Measurements from ENCODE around the gene PLEKHM3. TPM values are rescaled to one million over a fixed set of nuclear protein-coding genes. Genes with fewer than 3 reads are reported as not detected.
"Not testable (repeated sequence)": the region's sequence is repeated elsewhere in the genome, so short reads cannot be mapped to it uniquely, and the experiment has no call there.

PLEKHM3 gene
- polyA plus RNA-seq, 4 donors = 0.89 to 12.1 (median 2.1) TPM

GRCh38 chr2:207955456-207955855 is 69.9 kb downstream of the PLEKHM3 start:
- H3K9me3 ChIP-seq (ENCODE audit: control insufficient read depth in 2 of 2, insufficient read depth in 1 of 2, low read depth in 1 of 2, low read length in 1 of 2) = no peaks in the 10 kb centered on the region
- H3K4me3 ChIP-seq (ENCODE audit: low read depth in 1 of 3, low read length in 3 of 3) = no peak overlapping the region
- no peaks in the 10 kb centered on the region for H3K27me3 ChIP-seq (ENCODE audit: control insufficient read depth in 3 of 3, insufficient read depth in 3 of 3, low read length in 3 of 3)
- no peak overlapping the region for H3K27ac ChIP-seq (ENCODE audit: low read depth in 1 of 3, low read length in 2 of 3)
- 44 to 90% (median 49%) methylated on average over 1 of the region's 1 CpG for WGBS, 3 donors
- DNase-seq = no peak
- FAIRE-seq = no peak
- peaks cover 0 to 3% (median 0%) of the 10 kb centered on the region in 3 donors for H3K4me1 ChIP-seq (ENCODE audit: control insufficient read depth in 3 of 3, insufficient read depth in 2 of 3, low read depth in 1 of 3, low read length in 2 of 3)
- H3K36me3 ChIP-seq (ENCODE audit: control insufficient read depth in 3 of 3, insufficient read depth in 2 of 3, low read depth in 1 of 3, low read length in 3 of 3) = no peaks in the 10 kb centered on the region

DNA sequence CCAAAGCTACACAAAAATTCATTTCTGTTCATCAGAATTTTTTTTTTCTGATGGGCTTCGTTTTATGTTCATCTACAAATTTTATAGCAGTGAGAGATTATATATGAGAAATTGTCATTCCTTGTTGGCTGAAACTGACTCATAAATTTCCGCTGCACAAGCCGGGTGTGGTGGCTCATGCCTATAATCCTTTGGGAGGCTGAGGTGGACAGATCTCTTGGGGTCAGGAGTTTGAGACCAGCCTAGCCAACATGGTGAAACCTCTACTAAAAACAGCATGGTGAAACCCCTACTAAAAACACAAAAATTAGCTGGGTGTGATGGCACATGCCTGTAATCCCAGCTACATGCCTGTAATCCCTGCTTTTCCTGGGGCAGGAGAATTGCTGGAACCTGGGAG is 72.0 kb downstream of the PLEKHM3 start:
- no peaks in the 10 kb centered on the region for H3K36me3 ChIP-seq (ENCODE audit: control insufficient read depth in 3 of 3, insufficient read depth in 2 of 3, low read depth in 1 of 3, low read length in 3 of 3)
- H3K4me3 ChIP-seq (ENCODE audit: low read depth in 1 of 3, low read length in 3 of 3) = no peak overlapping the region
- DNase-seq (peak in 1 of 2 donors; percentile 20), FAIRE-seq (no peak)
- peaks cover 0 to 3% (median 0%) of the 10 kb centered on the region in 3 donors for H3K4me1 ChIP-seq (ENCODE audit: control insufficient read depth in 3 of 3, insufficient read depth in 2 of 3, low read depth in 1 of 3, low read length in 2 of 3)
- H3K27ac ChIP-seq (ENCODE audit: low read depth in 1 of 3, low read length in 2 of 3) = no peak overlapping the region
- WGBS, 3 donors = 47 to 87% (median 71%) methylated on average over 3 of the region's 3 CpGs
- H3K27me3 ChIP-seq (ENCODE audit: control insufficient read depth in 3 of 3, insufficient read depth in 3 of 3, low read length in 3 of 3) = no peaks in the 10 kb centered on the region
- H3K9me3 ChIP-seq (ENCODE audit: control insufficient read depth in 2 of 2, insufficient read depth in 1 of 2, low read depth in 1 of 2, low read length in 1 of 2) = no peaks in the 10 kb centered on the region

DNA sequence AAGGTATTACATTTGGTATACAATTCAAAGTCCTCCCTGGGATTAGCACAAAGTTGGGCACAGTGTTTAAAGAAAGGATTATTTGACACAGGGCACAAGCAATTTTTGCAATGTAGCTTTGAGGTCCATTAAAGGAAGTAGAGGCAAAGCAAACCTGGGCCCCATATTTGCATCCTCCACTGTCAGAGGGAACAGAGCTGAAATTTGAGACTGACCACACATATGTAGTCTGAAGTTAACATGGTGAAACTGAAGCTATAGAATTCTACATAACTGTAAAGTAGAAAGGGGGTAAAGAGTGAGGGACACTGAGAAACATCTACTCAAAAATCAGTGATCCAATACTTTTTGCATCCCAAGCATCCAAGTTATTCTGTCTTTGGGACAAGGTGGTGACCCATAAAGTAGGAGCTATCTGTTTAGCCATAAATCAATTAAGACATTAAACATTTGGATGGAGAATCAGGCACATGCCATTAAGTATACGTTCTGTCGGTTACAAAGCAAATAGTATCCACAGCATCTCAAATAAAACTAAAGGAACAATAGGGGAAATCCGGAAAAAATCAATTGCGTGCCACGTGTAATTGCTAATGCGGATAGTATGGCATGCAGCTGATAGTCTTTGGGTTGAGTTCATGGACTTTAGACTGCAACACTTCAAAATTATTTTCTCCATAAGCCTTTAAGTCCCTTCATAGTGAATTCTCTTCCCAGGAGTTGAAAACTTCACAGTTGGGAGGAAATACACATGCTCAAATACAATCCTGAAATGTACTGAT is 72.6 kb downstream of the PLEKHM3 start:
- no peaks in the 10 kb centered on the region for H3K27me3 ChIP-seq (ENCODE audit: control insufficient read depth in 3 of 3, insufficient read depth in 3 of 3, low read length in 3 of 3)
- H3K4me1 ChIP-seq (ENCODE audit: control insufficient read depth in 3 of 3, insufficient read depth in 2 of 3, low read depth in 1 of 3, low read length in 2 of 3) = peaks cover 0 to 3% (median 0%) of the 10 kb centered on the region in 3 donors
- DNase-seq (peak; percentile 57 to 65), FAIRE-seq (no peak)
- WGBS, 3 donors = 22 to 68% (median 47%) methylated on average over 6 of the region's 6 CpGs
- H3K27ac ChIP-seq (ENCODE audit: low read depth in 1 of 3, low read length in 2 of 3) = no peak overlapping the region
- H3K9me3 ChIP-seq (ENCODE audit: control insufficient read depth in 2 of 2, insufficient read depth in 1 of 2, low read depth in 1 of 2, low read length in 1 of 2) = no peaks in the 10 kb centered on the region
- H3K4me3 ChIP-seq (ENCODE audit: low read depth in 1 of 3, low read length in 3 of 3) = no peak overlapping the region
- H3K36me3 ChIP-seq (ENCODE audit: control insufficient read depth in 3 of 3, insufficient read depth in 2 of 3, low read depth in 1 of 3, low read length in 3 of 3) = no peaks in the 10 kb centered on the region

DNA sequence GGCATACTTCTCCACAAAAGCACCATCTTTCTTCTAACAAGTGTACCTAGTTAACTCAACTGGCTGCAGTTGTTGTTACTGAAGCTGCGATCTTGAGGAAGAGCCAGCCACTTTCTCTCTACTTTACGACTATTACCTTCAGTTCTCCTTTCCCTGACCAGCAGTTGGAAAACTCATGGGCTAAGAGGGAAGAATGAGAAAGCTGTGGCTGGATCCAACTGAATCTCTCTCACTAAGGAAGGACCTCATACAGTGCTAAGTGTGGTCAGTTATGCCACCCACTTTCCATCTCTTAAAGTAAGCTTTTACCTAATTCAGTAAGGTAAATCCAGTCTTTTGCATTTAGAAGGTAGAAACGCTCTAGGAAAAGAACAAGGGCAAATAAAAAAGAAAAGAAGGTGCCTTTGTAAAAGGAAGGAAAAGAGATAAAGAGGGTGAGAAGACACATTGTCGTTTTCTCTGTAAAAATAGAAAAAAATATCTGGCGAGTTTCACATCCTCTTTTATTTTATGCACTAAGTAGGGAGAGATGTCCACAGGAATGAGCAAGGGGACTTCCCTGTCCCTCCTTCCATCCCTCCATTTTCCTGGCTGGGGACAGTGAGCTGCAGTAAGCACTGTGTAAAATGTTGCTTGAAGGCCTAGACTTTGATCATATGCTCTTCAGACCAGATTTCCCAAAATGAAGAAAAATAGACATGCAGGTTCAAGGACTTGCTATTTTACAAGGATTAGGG is 73.4 kb downstream of the PLEKHM3 start:
- H3K4me1 ChIP-seq (ENCODE audit: control insufficient read depth in 3 of 3, insufficient read depth in 2 of 3, low read depth in 1 of 3, low read length in 2 of 3) = peaks cover 0 to 3% (median 0%) of the 10 kb centered on the region in 3 donors
- no peak for FAIRE-seq
- no peak overlapping the region for H3K4me3 ChIP-seq (ENCODE audit: low read depth in 1 of 3, low read length in 3 of 3)
- H3K9me3 ChIP-seq (ENCODE audit: control insufficient read depth in 2 of 2, insufficient read depth in 1 of 2, low read depth in 1 of 2, low read length in 1 of 2) = no peaks in the 10 kb centered on the region
- H3K27ac ChIP-seq (ENCODE audit: low read depth in 1 of 3, low read length in 2 of 3) = no peak overlapping the region
- WGBS, 3 donors = 71 to 89% (median 84%) methylated on average over 5 of the region's 5 CpGs
- H3K27me3 ChIP-seq (ENCODE audit: control insufficient read depth in 3 of 3, insufficient read depth in 3 of 3, low read length in 3 of 3) = no peaks in the 10 kb centered on the region
- DNase-seq = no peak
- H3K36me3 ChIP-seq (ENCODE audit: control insufficient read depth in 3 of 3, insufficient read depth in 2 of 3, low read depth in 1 of 3, low read length in 3 of 3) = no peaks in the 10 kb centered on the region

GRCh38 chr2:207950761-207951114 is 74.6 kb downstream of the PLEKHM3 start:
- Histone ChIP-seq H3K4me3 (ENCODE audit: low read depth in 1 of 3, low read length in 3 of 3) (no peak overlapping the region), H3K9me3 (ENCODE audit: control insufficient read depth in 2 of 2, insufficient read depth in 1 of 2, low read depth in 1 of 2, low read length in 1 of 2) (no peaks in the 10 kb centered on the region), H3K27me3 (ENCODE audit: control insufficient read depth in 3 of 3, insufficient read depth in 3 of 3, low read length in 3 of 3) (no peaks in the 10 kb centered on the region), H3K27ac (ENCODE audit: low read depth in 1 of 3, low read length in 2 of 3) (no peak overlapping the region), H3K36me3 (ENCODE audit: control insufficient read depth in 3 of 3, insufficient read depth in 2 of 3, low read depth in 1 of 3, low read length in 3 of 3) (no peaks in the 10 kb centered on the region), H3K4me1 (ENCODE audit: control insufficient read depth in 3 of 3, insufficient read depth in 2 of 3, low read depth in 1 of 3, low read length in 2 of 3) (peaks cover 0 to 3% (median 0%) of the 10 kb centered on the region in 3 donors)
- FAIRE-seq (no peak), DNase-seq (no peak)
- 77 to 87% (median 78%) methylated on average over 2 of the region's 2 CpGs for WGBS, 3 donors

DNA sequence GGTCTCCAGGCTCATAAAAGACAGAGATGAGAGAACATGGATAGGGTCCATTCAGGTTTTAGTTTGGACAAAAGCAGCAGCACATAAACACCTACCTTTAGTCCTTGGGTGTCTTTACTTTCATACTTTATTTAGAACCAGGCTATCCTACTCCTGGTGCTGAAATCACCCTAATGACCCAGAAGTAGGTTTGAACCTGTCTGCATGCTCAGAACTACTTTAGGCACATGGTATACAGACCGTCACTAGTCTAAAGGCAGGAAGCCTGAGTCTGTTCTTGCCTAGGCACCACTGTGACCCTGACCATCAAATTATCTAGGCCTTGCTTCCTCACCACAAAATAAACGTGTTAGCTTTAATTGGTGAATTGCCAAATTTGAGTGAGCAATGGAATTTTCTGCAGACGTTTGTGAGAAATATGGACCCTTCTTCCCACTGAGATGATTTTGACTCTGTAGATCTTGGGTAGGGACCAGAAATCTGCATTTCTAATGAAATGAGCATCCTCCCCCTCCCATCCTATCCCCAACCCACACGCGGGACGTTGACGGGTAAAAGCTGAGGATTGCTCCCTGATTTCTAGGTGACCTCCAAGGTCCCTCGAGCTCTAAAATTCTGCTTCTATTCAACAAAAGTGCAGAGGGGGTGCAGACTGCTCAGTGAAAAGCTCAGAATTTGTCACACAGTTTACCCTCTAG is 75.1 kb downstream of the PLEKHM3 start:
- DNase-seq = no peak
- Histone ChIP-seq H3K36me3 (ENCODE audit: control insufficient read depth in 3 of 3, insufficient read depth in 2 of 3, low read depth in 1 of 3, low read length in 3 of 3) (peaks cover 0 to 4% (median 4%) of the 10 kb centered on the region in 3 donors), H3K4me1 (ENCODE audit: control insufficient read depth in 3 of 3, insufficient read depth in 2 of 3, low read depth in 1 of 3, low read length in 2 of 3) (peaks cover 0 to 3% (median 0%) of the 10 kb centered on the region in 3 donors), H3K27me3 (ENCODE audit: control insufficient read depth in 3 of 3, insufficient read depth in 3 of 3, low read length in 3 of 3) (no peaks in the 10 kb centered on the region), H3K9me3 (ENCODE audit: control insufficient read depth in 2 of 2, insufficient read depth in 1 of 2, low read depth in 1 of 2, low read length in 1 of 2) (no peaks in the 10 kb centered on the region), H3K27ac (ENCODE audit: low read depth in 1 of 3, low read length in 2 of 3) (no peak overlapping the region), H3K4me3 (ENCODE audit: low read depth in 1 of 3, low read length in 3 of 3) (no peak overlapping the region)
- WGBS, 3 donors = 77 to 90% (median 85%) methylated on average over 8 of the region's 8 CpGs
- no peak for FAIRE-seq

DNA sequence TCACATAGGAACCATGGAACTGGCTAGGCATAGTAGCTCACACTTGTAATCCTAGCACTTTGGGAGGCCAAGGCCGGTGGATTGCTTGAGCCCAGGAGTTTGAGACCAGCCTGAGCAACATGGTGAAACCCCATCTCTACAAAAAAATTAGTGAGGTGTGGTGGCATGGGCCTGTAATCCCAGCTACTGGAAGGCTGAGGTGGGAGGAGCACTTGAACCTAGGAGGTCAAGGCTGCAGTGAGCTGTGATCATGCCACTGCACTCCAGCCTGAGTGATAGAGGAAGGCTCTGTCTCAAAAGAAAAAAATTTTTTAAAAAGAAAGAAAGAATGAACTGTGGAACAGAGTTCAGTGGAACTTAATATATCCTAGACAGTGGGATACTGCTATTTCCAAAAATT is 76.1 kb downstream of the PLEKHM3 start:
- 96 to 100% (median 99%) methylated on average over 1 of the region's 1 CpG for WGBS, 3 donors
- not testable (repeated sequence) for FAIRE-seq; H3K27me3 ChIP-seq (ENCODE audit: control insufficient read depth in 3 of 3, insufficient read depth in 3 of 3, low read length in 3 of 3); H3K4me3 ChIP-seq (ENCODE audit: low read depth in 1 of 3, low read length in 3 of 3); DNase-seq; H3K27ac ChIP-seq (ENCODE audit: low read depth in 1 of 3, low read length in 2 of 3); H3K36me3 ChIP-seq (ENCODE audit: control insufficient read depth in 3 of 3, insufficient read depth in 2 of 3, low read depth in 1 of 3, low read length in 3 of 3); H3K4me1 ChIP-seq (ENCODE audit: control insufficient read depth in 3 of 3, insufficient read depth in 2 of 3, low read depth in 1 of 3, low read length in 2 of 3); H3K9me3 ChIP-seq (ENCODE audit: control insufficient read depth in 2 of 2, insufficient read depth in 1 of 2, low read depth in 1 of 2, low read length in 1 of 2)

GRCh38 chr2:207944979-207945600 is 80.2 kb downstream of the PLEKHM3 start:
- Histone ChIP-seq H3K27me3 (ENCODE audit: control insufficient read depth in 3 of 3, insufficient read depth in 3 of 3, low read length in 3 of 3) (no peaks in the 10 kb centered on the region), H3K36me3 (ENCODE audit: control insufficient read depth in 3 of 3, insufficient read depth in 2 of 3, low read depth in 1 of 3, low read length in 3 of 3) (peaks cover 0 to 11% (median 7%) of the 10 kb centered on the region in 3 donors), H3K4me3 (ENCODE audit: low read depth in 1 of 3, low read length in 3 of 3) (no peak overlapping the region), H3K27ac (ENCODE audit: low read depth in 1 of 3, low read length in 2 of 3) (no peak overlapping the region), H3K9me3 (ENCODE audit: control insufficient read depth in 2 of 2, insufficient read depth in 1 of 2, low read depth in 1 of 2, low read length in 1 of 2) (no peaks in the 10 kb centered on the region), H3K4me1 (ENCODE audit: control insufficient read depth in 3 of 3, insufficient read depth in 2 of 3, low read depth in 1 of 3, low read length in 2 of 3) (peaks cover 0 to 2% (median 0%) of the 10 kb centered on the region in 3 donors)
- 73 to 78% (median 76%) methylated on average over 4 of the region's 4 CpGs for WGBS, 3 donors
- DNase-seq (no peak), FAIRE-seq (no peak)

All from small intestine (tissue), 7 donors.